ENCODE measurements around the gene NRAP.

NRAP gene

DNA sequence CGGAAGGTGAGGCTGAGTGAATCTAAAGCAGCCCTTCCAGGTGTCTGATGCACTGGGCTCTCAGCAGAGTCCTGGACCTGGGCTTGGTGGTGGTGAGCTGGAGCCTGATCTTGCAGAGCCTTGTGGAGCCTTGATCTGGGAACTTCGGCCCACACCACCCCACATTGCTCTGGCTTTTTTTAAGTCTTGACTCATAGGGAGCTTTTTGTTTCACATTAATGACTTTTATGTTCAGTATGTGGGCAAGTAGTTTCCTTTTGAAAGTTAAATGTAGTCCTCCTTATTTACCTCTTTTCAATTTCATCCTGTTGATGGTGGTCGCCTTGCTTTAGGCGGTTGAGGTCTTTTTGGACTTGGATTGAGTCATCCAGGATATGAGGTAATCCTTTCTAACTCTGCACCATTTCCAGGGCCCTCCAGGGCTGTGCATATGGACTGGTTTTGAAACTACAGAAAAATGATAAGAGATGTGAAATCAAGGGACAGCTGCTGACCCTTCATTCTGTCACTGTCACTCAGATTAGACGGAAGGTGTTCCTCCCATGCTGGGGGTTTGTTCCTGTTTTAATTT is 2.9 kb upstream of the NRAP start:
- no peaks in the 10 kb centered on the region for H3K9me2 ChIP-seq (ENCODE audit: low read depth, low read length)
- H3K9me3 ChIP-seq (ENCODE audit: low read length) = no peaks in the 10 kb centered on the region
- H3K27me3 ChIP-seq (ENCODE audit: insufficient read depth, low read length) = no peaks in the 10 kb centered on the region; the same call in 1 of the 2 replicates
- no peaks in the 10 kb centered on the region for H3K79me2 ChIP-seq (ENCODE audit: insufficient read depth, low read length)
- H4K20me1 ChIP-seq (ENCODE audit: insufficient read depth, low read length) = no peaks in the 10 kb centered on the region
- TF ChIP-seq EZH2 (IDR thresholded peaks at IDR 0.05; ENCODE audit: borderline replicate concordance, low read length) = no peak
- TF ChIP-seq, protein P1, sequence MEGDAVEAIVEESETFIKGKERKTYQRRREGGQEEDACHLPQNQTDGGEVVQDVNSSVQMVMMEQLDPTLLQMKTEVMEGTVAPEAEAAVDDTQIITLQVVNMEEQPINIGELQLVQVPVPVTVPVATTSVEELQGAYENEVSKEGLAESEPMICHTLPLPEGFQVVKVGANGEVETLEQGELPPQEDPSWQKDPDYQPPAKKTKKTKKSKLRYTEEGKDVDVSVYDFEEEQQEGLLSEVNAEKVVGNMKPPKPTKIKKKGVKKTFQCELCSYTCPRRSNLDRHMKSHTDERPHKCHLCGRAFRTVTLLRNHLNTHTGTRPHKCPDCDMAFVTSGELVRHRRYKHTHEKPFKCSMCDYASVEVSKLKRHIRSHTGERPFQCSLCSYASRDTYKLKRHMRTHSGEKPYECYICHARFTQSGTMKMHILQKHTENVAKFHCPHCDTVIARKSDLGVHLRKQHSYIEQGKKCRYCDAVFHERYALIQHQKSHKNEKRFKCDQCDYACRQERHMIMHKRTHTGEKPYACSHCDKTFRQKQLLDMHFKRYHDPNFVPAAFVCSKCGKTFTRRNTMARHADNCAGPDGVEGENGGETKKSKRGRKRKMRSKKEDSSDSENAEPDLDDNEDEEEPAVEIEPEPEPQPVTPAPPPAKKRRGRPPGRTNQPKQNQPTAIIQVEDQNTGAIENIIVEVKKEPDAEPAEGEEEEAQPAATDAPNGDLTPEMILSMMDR (IDR thresholded peaks at IDR 0.05; ENCODE audit: low read length) = no peak
- no peak overlapping the region for H3K4me2 ChIP-seq (ENCODE audit: low read length)
- H2AFZ ChIP-seq (ENCODE audit: low read length) = no peak overlapping the region
- no peaks in the 10 kb centered on the region for H3F3A ChIP-seq (ENCODE audit: insufficient read depth, low read length)
- no peak overlapping the region for H3K27ac ChIP-seq (ENCODE audit: low read depth, low read length, poor library complexity, severe bottlenecking)
- H3K36me3 ChIP-seq (ENCODE audit: insufficient read depth, low read length) = no peaks in the 10 kb centered on the region; the same call in 1 of the 2 replicates
- H3K9ac ChIP-seq (ENCODE audit: low read length) = no peak overlapping the region
- H3K4me3 ChIP-seq (ENCODE audit: low read depth, low read length, poor library complexity, severe bottlenecking) = no peak overlapping the region
- H3K4me1 ChIP-seq (ENCODE audit: insufficient read depth, low read length, severe bottlenecking) = no peaks in the 10 kb centered on the region

GRCh38 chr10:113665806-113666354 is 2.0 kb upstream of the NRAP start:
- no peak overlapping the region for H3K9ac ChIP-seq (ENCODE audit: low read length)
- no peaks in the 10 kb centered on the region for H3K9me3 ChIP-seq (ENCODE audit: low read length)
- no peaks in the 10 kb centered on the region for H3K9me2 ChIP-seq (ENCODE audit: low read depth, low read length)
- H3K36me3 ChIP-seq (ENCODE audit: insufficient read depth, low read length) = no peaks in the 10 kb centered on the region; the same call in 1 of the 2 replicates
- H3K27ac ChIP-seq (ENCODE audit: low read depth, low read length, poor library complexity, severe bottlenecking) = no peak overlapping the region
- no peaks in the 10 kb centered on the region for H3K4me1 ChIP-seq (ENCODE audit: insufficient read depth, low read length, severe bottlenecking)
- H3K4me3 ChIP-seq (ENCODE audit: low read depth, low read length, poor library complexity, severe bottlenecking) = no peak overlapping the region
- no peaks in the 10 kb centered on the region for H3K79me2 ChIP-seq (ENCODE audit: insufficient read depth, low read length)
- no peaks in the 10 kb centered on the region for H4K20me1 ChIP-seq (ENCODE audit: insufficient read depth, low read length)
- H3K27me3 ChIP-seq (ENCODE audit: insufficient read depth, low read length) = no peaks in the 10 kb centered on the region; the same call in 1 of the 2 replicates
- no peak overlapping the region for H2AFZ ChIP-seq (ENCODE audit: low read length)
- no peak for TF ChIP-seq EZH2 (IDR thresholded peaks at IDR 0.05; ENCODE audit: borderline replicate concordance, low read length)
- TF ChIP-seq, protein P1 (IDR thresholded peaks at IDR 0.05; ENCODE audit: low read length) = no peak
- no peak overlapping the region for H3K4me2 ChIP-seq (ENCODE audit: low read length)
- H3F3A ChIP-seq (ENCODE audit: insufficient read depth, low read length) = no peaks in the 10 kb centered on the region

GRCh38 chr10:113665352-113665751 is 1.5 kb upstream of the NRAP start:
- Histone ChIP-seq H3K9me2 (ENCODE audit: low read depth, low read length) (no peaks in the 10 kb centered on the region), H3K9me3 (ENCODE audit: low read length) (no peaks in the 10 kb centered on the region), H3K9ac (ENCODE audit: low read length) (no peak overlapping the region), H3K27me3 (ENCODE audit: insufficient read depth, low read length) (no peaks in the 10 kb centered on the region; the same call in 1 of the 2 replicates), H3K4me1 (ENCODE audit: insufficient read depth, low read length, severe bottlenecking) (no peaks in the 10 kb centered on the region), H3K79me2 (ENCODE audit: insufficient read depth, low read length) (no peaks in the 10 kb centered on the region), H3K4me3 (ENCODE audit: low read depth, low read length, poor library complexity, severe bottlenecking) (no peak overlapping the region), H3K36me3 (ENCODE audit: insufficient read depth, low read length) (no peaks in the 10 kb centered on the region), H3K4me2 (ENCODE audit: low read length) (no peak overlapping the region), H3K27ac (ENCODE audit: low read depth, low read length, poor library complexity, severe bottlenecking) (no peak overlapping the region), H2AFZ (ENCODE audit: low read length) (no peak overlapping the region), H4K20me1 (ENCODE audit: insufficient read depth, low read length) (no peaks in the 10 kb centered on the region), H3F3A (ENCODE audit: insufficient read depth, low read length) (no peaks in the 10 kb centered on the region)
- TF ChIP-seq, protein P1 (IDR thresholded peaks at IDR 0.05; ENCODE audit: low read length) = no peak
- no peak for TF ChIP-seq EZH2 (IDR thresholded peaks at IDR 0.05; ENCODE audit: borderline replicate concordance, low read length)
